Measurements from ENCODE around the gene MPP4. TPM values are rescaled to one million over a fixed set of nuclear protein-coding genes. Genes with fewer than 3 reads are reported as not detected.

Gene MPP4
- total RNA-seq, 2 experiments from 2014 or later: not detected

DNA sequence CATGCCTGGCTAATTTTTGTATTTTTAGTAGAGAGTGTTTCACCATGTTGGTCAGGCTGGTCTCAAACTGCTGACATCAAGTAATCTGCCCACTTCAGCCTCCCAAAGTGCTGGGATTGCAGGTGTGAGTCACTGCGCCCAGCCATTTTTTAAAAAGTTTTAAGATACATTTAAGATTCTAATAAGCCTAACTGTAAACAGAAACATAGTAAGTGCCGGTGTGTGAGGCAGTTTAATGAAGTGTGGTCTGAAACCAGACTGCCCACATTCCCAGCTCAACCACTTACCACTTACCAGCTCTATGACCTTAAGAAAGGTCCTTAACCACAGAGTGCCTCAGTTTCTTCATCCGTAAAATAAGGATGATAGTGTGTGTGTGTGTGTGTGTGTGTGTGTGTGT, 97.5 kb downstream of the MPP4 start:
- Mint-ChIP-seq H3K9me3 (peaks cover 3% of the 10 kb centered on the region), H3K36me3 (ENCODE audit: low read depth) (peaks cover 3% of the 10 kb centered on the region), H3K27me3 (peaks cover 21% of the 10 kb centered on the region), H3K27ac (no peak overlapping the region), H3K4me1 (no peaks in the 10 kb centered on the region), H3K4me3 (no peak overlapping the region)
- CTCF ChIA-PET: no interaction called here
- DNase-seq: no peak
- POLR2A ChIA-PET: no interaction called here

DNA sequence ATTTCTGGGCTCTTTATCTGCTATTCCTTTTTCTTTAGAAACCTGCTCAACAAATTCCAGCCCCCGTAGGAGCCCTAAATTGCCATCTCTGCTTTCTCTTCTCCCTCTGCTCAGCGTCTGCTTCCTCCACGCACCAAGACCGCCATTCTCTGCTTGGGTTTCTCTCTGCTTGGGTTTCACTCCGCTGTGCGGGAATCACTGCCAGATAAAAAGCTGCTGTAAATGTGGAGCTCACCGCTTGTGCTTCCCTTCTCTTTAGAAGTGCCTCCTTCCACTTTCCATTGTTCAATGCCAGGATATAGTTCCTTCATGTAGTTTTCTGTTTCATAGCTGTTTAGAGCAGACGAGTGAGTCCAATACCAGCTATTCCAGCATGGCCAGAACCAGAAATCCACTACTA, 101.0 kb downstream of the MPP4 start:
- H3K27ac Mint-ChIP-seq: no peak overlapping the region
- ChIA-PET CTCF (no interaction called here), POLR2A (no interaction called here)
- no peak overlapping the region for H3K4me3 Mint-ChIP-seq
- H3K4me1 Mint-ChIP-seq: no peaks in the 10 kb centered on the region
- H3K27me3 Mint-ChIP-seq: peaks cover 8% of the 10 kb centered on the region
- DNase-seq: no peak
- peaks cover 3% of the 10 kb centered on the region for H3K36me3 Mint-ChIP-seq (ENCODE audit: low read depth)
- peaks cover 5% of the 10 kb centered on the region for H3K9me3 Mint-ChIP-seq

Other genes starting within 250 kb of the MPP4 start
- gene TRAK2, start 247.2 kb downstream of the MPP4 start, total RNA-seq: 10 to 100 TPM; 47.3 to 49.3 TPM
- gene STRADB, start 246.9 kb downstream of the MPP4 start, total RNA-seq: 10 to 100 TPM; 18.9 to 19.2 TPM
- 10 to 100 TPM; 13.4 to 15.2 TPM for gene TMEM237, start 55.1 kb downstream of the MPP4 start, total RNA-seq
- gene ALS2, start 82.3 kb upstream of the MPP4 start, total RNA-seq: 10 to 100 TPM; 13.3 to 13.5 TPM
- not detected for gene CDK15, start 107.9 kb upstream of the MPP4 start, total RNA-seq

Measured in activated CD4-positive, alpha-beta memory T cell treated with anti-CD3 and anti-CD28 coated beads, Interleukin-2, amount 10 ng/mL, durations not matched to agents 7 days and 5 days (primary cell).